MM.1S (cell line): ENCODE data around the gene IDH3A.

Experiments used
- DNase-seq: peaks from one replicate; pipeline ENCODE4 v3.0.0-alpha.2; 2015
- H2AFZ ChIP-seq: fragments of 300-600 bp; sonication (generic); 2 replicates; pipeline ENCODE4 v1.6.0; 2016; ENCODE audit warnings: antibody characterized with exemption, low read length
- H3F3A ChIP-seq: fragments of 300-600 bp; sonication (generic); 2 replicates; pipeline ENCODE4 v1.6.1; 2016; ENCODE audit warnings: mild to moderate bottlenecking, antibody characterized with exemption, low read length, moderate library complexity, mixed read lengths; ENCODE audit not compliant: insufficient read depth
- H3K27ac ChIP-seq: fragments of 300-600 bp; sonication (generic); 2 replicates; pipeline ENCODE4 v1.5.1; 2016; ENCODE audit warnings: mild to moderate bottlenecking, low read length
- H3K27me3 ChIP-seq: fragments of 300-600 bp; sonication (generic); replicated peaks from 2 replicates; pipeline ENCODE4 v1.6.0; 2016; ENCODE audit warnings: low read length; ENCODE audit not compliant: insufficient read depth
- H3K36me3 ChIP-seq: fragments of 300-600 bp; sonication (generic); replicated peaks from 2 replicates; pipeline ENCODE4 v1.6.1; 2016; ENCODE audit warnings: mild to moderate bottlenecking, low read length, mixed read lengths; ENCODE audit not compliant: insufficient read depth
- H3K4me1 ChIP-seq: fragments of 300-600 bp; sonication (generic); 2 replicates; pipeline ENCODE4 v1.6.1; 2016; ENCODE audit warnings: low read length, mixed read lengths
- H3K4me2 ChIP-seq: fragments of 300-600 bp; sonication (generic); 2 replicates; pipeline ENCODE4 v1.6.0; 2016; ENCODE audit warnings: low read depth, low read length
- H3K4me3 ChIP-seq: fragments of 300-600 bp; sonication (generic); 2 replicates; pipeline ENCODE4 v1.5.1; 2016; ENCODE audit warnings: low read length, mixed read lengths
- H3K79me2 ChIP-seq: fragments of 300-600 bp; sonication (generic); 2 replicates; pipeline ENCODE4 v1.6.1; 2016; ENCODE audit warnings: mixed run types, low read length, mixed read lengths
- H3K9ac ChIP-seq: fragments of 300-600 bp; sonication (generic); 2 replicates; pipeline ENCODE4 v1.6.1; 2016; ENCODE audit warnings: low read length, mixed read lengths
- H3K9me2 ChIP-seq: fragments of 300-600 bp; sonication (generic); replicated peaks from 2 replicates; pipeline ENCODE4 v1.6.1; 2016; ENCODE audit warnings: mild to moderate bottlenecking, low read length, mixed read lengths; ENCODE audit not compliant: insufficient read depth
- H3K9me3 ChIP-seq: fragments of 300-600 bp; sonication (generic); replicated peaks from 2 replicates; pipeline ENCODE4 v1.6.1; 2016; ENCODE audit warnings: mild to moderate bottlenecking, low read length, mixed read lengths; ENCODE audit not compliant: insufficient read depth
- H4K20me1 ChIP-seq: fragments of 300-600 bp; sonication (generic); 2 replicates; pipeline ENCODE4 v1.6.1; 2016; ENCODE audit warnings: mild to moderate bottlenecking, low read length, moderate library complexity, mixed read lengths; ENCODE audit not compliant: insufficient read depth
- CTCF ChIP-seq: fragments of 300-600 bp; sonication (generic); IDR thresholded peaks from 2 replicates; pipeline ENCODE4 v1.5.1; 2016; ENCODE audit warnings: antibody characterized with exemption, low read length, mixed read lengths
- EZH2 ChIP-seq: fragments of 300-600 bp; sonication (generic); optimal IDR thresholded peaks from 2 replicates; pipeline ENCODE3; 2017; ENCODE audit warnings: low read depth, mild to moderate bottlenecking, antibody characterized with exemption, low read length, mixed read lengths
- EZH2phosphoT487 ChIP-seq: fragments of 300-600 bp; sonication (generic); IDR thresholded peaks from 2 replicates; pipeline ENCODE4 v1.6.1; 2018; ENCODE audit warnings: antibody characterized with exemption, low read length

IDH3A gene

GRCh38 chr15:78110916-78111475 is 38.2 kb upstream of the IDH3A start:
- no peak for TF ChIP-seq EZH2phosphoT487
- TF ChIP-seq CTCF: no peak
- TF ChIP-seq EZH2: no peak
- Histone ChIP-seq H4K20me1 (no peaks in the 10 kb centered on the region), H3K9ac (no peak overlapping the region), H3K27ac (no peak overlapping the region), H3F3A (no peaks in the 10 kb centered on the region), H3K4me3 (no peak overlapping the region), H3K9me3 (no peaks in the 10 kb centered on the region), H3K79me2 (no peaks in the 10 kb centered on the region), H3K4me1 (no peaks in the 10 kb centered on the region), H2AFZ (no peak overlapping the region), H3K4me2 (no peak overlapping the region), H3K27me3 (no peaks in the 10 kb centered on the region), H3K9me2 (no peaks in the 10 kb centered on the region), H3K36me3 (no peaks in the 10 kb centered on the region)
- no peak for DNase-seq

- Histone ChIP-seq H3F3A (no peaks in the 10 kb centered on the region), H4K20me1 (no peaks in the 10 kb centered on the region), H3K9ac (no peak overlapping the region), H3K27me3 (no peaks in the 10 kb centered on the region), H2AFZ (no peak overlapping the region), H3K36me3 (no peaks in the 10 kb centered on the region), H3K9me2 (no peaks in the 10 kb centered on the region), H3K4me3 (no peak overlapping the region), H3K9me3 (no peaks in the 10 kb centered on the region), H3K4me2 (no peak overlapping the region), H3K4me1 (no peaks in the 10 kb centered on the region), H3K27ac (no peak overlapping the region), H3K79me2 (no peaks in the 10 kb centered on the region)
- TF ChIP-seq EZH2 (no peak), CTCF (no peak), EZH2phosphoT487 (no peak)
- DNase-seq: no peak
Measured at GRCh38 chr15:78111788-78112187, 37.4 kb upstream of the IDH3A start.

- Histone ChIP-seq H3K9me2 (no peaks in the 10 kb centered on the region), H3K4me2 (no peak overlapping the region), H3K4me3 (no peak overlapping the region), H3K79me2 (no peaks in the 10 kb centered on the region), H3K9me3 (no peaks in the 10 kb centered on the region), H3K9ac (no peak overlapping the region), H3K27ac (no peak overlapping the region), H3K27me3 (no peaks in the 10 kb centered on the region), H2AFZ (no peak overlapping the region), H3K36me3 (no peaks in the 10 kb centered on the region), H3K4me1 (no peaks in the 10 kb centered on the region), H4K20me1 (no peaks in the 10 kb centered on the region), H3F3A (no peaks in the 10 kb centered on the region)
- TF ChIP-seq CTCF: no peak
- TF ChIP-seq EZH2phosphoT487: no peak
- TF ChIP-seq EZH2: no peak
- DNase-seq: no peak
Measured at GRCh38 chr15:78112551-78112950, 36.6 kb upstream of the IDH3A start.
